Measurements from ENCODE around the gene TIMM21. TPM values are rescaled to one million over a fixed set of nuclear protein-coding genes. Genes with fewer than 3 reads are reported as not detected.
A peak's percentile ranks its signal among the peaks of the same experiment; 100 is the strongest.

Gene TIMM21
- total RNA-seq, 1 experiment from 2014 or later, result 82.0 TPM

DNA sequence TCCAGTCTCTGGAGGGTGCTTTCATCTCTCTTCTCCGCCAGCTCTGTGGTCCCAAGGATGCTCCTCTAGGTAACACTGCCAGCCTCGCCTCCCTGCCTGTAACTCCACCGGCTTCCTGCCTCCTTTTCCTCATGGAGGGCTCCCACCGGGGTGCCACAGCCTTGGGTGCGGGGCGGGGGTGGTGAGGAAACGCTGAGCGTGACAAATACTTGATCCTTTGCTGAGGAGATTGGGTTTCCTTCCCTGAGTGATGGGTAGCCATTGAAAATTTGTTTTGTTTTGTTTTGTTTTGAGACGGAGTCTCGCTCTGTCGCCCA, 25.1 kb downstream of the TIMM21 start:
- no peaks in the 10 kb centered on the region for H3K9me3 ChIP-seq (ENCODE audit: control insufficient read depth, insufficient read depth, low read depth, low read length)
- intact Hi-C loops (cut with micrococcal nuclease; ENCODE audit: unreplicated experiment), result no loop called here
- DNase-seq (ENCODE audit: low read depth, low spot score) (no peak), ATAC-seq (no peak; the same call in 1 of the 2 replicates)
- peaks cover 10% of the 10 kb centered on the region for H3K4me1 ChIP-seq (ENCODE audit: control insufficient read depth, insufficient read depth, low read length)
- no peaks in the 10 kb centered on the region for H3K36me3 ChIP-seq (ENCODE audit: control insufficient read depth, insufficient read depth, low read length)
- BruUV-seq (replicated peaks), result no TSS peak
- in situ Hi-C loops (cut with HindIII; ENCODE audit: low pct_unique_long_range_greater_than_20kb, low sequenced_read_pairs), result no loop called here
- H3K27me3 ChIP-seq (ENCODE audit: control insufficient read depth, insufficient read depth, low read length), result peaks cover 61% of the 10 kb centered on the region
- ChIA-PET POLR2A (interaction anchor here (0.6 kb wide), 1 partner anchor 58 kb away, joined by 3 read pairs; no protein-coding TSS in a partner anchor), CTCF (no interaction called here)
- TF ChIP-seq, protein P1, sequence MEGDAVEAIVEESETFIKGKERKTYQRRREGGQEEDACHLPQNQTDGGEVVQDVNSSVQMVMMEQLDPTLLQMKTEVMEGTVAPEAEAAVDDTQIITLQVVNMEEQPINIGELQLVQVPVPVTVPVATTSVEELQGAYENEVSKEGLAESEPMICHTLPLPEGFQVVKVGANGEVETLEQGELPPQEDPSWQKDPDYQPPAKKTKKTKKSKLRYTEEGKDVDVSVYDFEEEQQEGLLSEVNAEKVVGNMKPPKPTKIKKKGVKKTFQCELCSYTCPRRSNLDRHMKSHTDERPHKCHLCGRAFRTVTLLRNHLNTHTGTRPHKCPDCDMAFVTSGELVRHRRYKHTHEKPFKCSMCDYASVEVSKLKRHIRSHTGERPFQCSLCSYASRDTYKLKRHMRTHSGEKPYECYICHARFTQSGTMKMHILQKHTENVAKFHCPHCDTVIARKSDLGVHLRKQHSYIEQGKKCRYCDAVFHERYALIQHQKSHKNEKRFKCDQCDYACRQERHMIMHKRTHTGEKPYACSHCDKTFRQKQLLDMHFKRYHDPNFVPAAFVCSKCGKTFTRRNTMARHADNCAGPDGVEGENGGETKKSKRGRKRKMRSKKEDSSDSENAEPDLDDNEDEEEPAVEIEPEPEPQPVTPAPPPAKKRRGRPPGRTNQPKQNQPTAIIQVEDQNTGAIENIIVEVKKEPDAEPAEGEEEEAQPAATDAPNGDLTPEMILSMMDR (IDR thresholded peaks at IDR 0.05), result no peak
- TF ChIP-seq SIN3A (IDR thresholded peaks at IDR 0.05; ENCODE audit: borderline replicate concordance, insufficient read depth, low read depth, low read length) (no peak), TCF7L2 (IDR thresholded peaks at IDR 0.05; ENCODE audit: low read depth, low read length) (no peak), POLR2AphosphoS5 (IDR thresholded peaks at IDR 0.05; ENCODE audit: low read depth, low read length) (no peak)
- TF ChIP-seq, protein P2, sequence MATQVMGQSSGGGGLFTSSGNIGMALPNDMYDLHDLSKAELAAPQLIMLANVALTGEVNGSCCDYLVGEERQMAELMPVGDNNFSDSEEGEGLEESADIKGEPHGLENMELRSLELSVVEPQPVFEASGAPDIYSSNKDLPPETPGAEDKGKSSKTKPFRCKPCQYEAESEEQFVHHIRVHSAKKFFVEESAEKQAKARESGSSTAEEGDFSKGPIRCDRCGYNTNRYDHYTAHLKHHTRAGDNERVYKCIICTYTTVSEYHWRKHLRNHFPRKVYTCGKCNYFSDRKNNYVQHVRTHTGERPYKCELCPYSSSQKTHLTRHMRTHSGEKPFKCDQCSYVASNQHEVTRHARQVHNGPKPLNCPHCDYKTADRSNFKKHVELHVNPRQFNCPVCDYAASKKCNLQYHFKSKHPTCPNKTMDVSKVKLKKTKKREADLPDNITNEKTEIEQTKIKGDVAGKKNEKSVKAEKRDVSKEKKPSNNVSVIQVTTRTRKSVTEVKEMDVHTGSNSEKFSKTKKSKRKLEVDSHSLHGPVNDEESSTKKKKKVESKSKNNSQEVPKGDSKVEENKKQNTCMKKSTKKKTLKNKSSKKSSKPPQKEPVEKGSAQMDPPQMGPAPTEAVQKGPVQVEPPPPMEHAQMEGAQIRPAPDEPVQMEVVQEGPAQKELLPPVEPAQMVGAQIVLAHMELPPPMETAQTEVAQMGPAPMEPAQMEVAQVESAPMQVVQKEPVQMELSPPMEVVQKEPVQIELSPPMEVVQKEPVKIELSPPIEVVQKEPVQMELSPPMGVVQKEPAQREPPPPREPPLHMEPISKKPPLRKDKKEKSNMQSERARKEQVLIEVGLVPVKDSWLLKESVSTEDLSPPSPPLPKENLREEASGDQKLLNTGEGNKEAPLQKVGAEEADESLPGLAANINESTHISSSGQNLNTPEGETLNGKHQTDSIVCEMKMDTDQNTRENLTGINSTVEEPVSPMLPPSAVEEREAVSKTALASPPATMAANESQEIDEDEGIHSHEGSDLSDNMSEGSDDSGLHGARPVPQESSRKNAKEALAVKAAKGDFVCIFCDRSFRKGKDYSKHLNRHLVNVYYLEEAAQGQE (IDR thresholded peaks at IDR 0.05; ENCODE audit: insufficient read depth in 1 of 2, low read depth in 2 of 2, low read length in 1 of 2), result no peak
- peak overlapping the region; percentile 31 to 56; a peak in 3 of 4 replicates for H3K4me3 ChIP-seq (ENCODE audit: low read depth in 2 of 2, low read length in 2 of 2)
- no peak overlapping the region for H3K27ac ChIP-seq (ENCODE audit: low read length)

DNA sequence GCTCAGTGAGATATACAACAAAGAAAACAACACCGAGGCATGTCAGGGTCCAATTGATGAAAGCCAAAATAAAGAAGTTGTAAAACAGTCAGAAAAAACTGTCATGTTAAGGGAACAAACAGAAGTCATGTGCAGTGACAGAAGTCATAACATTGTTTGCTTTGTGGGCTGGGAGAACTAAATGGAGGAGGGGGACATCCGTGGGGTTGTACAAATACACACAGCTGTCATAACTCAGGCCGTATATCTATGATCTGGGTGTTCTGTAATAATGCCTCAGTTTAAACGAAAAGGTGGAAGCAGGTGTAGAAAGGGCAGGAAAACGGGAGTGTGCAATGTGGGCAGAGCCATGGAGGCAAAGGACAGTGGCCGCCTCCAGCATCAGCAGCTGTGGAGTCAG, 27.3 kb downstream of the TIMM21 start:
- ATAC-seq (no peak), DNase-seq (ENCODE audit: low read depth, low spot score) (no peak)
- in situ Hi-C loops (cut with HindIII; ENCODE audit: low pct_unique_long_range_greater_than_20kb, low sequenced_read_pairs) (loop anchor here (25.0 kb wide), 1 partner anchor 162 kb away; no protein-coding TSS in a partner anchor), intact Hi-C loops (cut with micrococcal nuclease; ENCODE audit: unreplicated experiment) (no loop called here)
- no peaks in the 10 kb centered on the region for H3K36me3 ChIP-seq (ENCODE audit: control insufficient read depth, insufficient read depth, low read length)
- BruUV-seq (replicated peaks), result no TSS peak
- TF ChIP-seq, protein P1 (IDR thresholded peaks at IDR 0.05), result no peak
- no peak for TF ChIP-seq TCF7L2 (IDR thresholded peaks at IDR 0.05; ENCODE audit: low read depth, low read length)
- TF ChIP-seq, protein P2 (IDR thresholded peaks at IDR 0.05; ENCODE audit: insufficient read depth in 1 of 2, low read depth in 2 of 2, low read length in 1 of 2), result no peak
- TF ChIP-seq SIN3A (IDR thresholded peaks at IDR 0.05; ENCODE audit: borderline replicate concordance, insufficient read depth, low read depth, low read length), result no peak
- TF ChIP-seq POLR2AphosphoS5 (IDR thresholded peaks at IDR 0.05; ENCODE audit: low read depth, low read length), result no peak
- peaks cover 46% of the 10 kb centered on the region for H3K27me3 ChIP-seq (ENCODE audit: control insufficient read depth, insufficient read depth, low read length)
- peaks cover 10% of the 10 kb centered on the region for H3K4me1 ChIP-seq (ENCODE audit: control insufficient read depth, insufficient read depth, low read length)
- ChIA-PET POLR2A (no interaction called here), CTCF (no interaction called here)
- H3K4me3 ChIP-seq (ENCODE audit: low read depth in 2 of 2, low read length in 2 of 2), result no peak overlapping the region
- no peaks in the 10 kb centered on the region for H3K9me3 ChIP-seq (ENCODE audit: control insufficient read depth, insufficient read depth, low read depth, low read length)
- no peak overlapping the region for H3K27ac ChIP-seq (ENCODE audit: low read length)
